Measurements from ENCODE around the gene GRP. TPM values are rescaled to one million over a fixed set of nuclear protein-coding genes. Genes with fewer than 3 reads are reported as not detected.

The GRP gene
- polyA plus RNA-seq, 3 donors, result not detected

- Histone ChIP-seq H3K36me3 (replicated peaks in 1 of 2; ENCODE audit: control insufficient read depth in 1 of 2, insufficient read depth in 2 of 2, low read length in 2 of 2) (no peaks in the 10 kb centered on the region), H3K9me3 (replicated peaks in 1 of 2; ENCODE audit: control insufficient read depth in 1 of 2, insufficient read depth in 1 of 2, low read length in 2 of 2) (peaks cover 3 to 63% of the 10 kb centered on the region in 2 donors), H3K27ac (ENCODE audit: low read depth in 1 of 2, low read length in 2 of 2) (no peak overlapping the region), H3K79me2 (ENCODE audit: insufficient read depth, low read length) (no peaks in the 10 kb centered on the region), H3K4me2 (replicated peaks; ENCODE audit: extremely low read depth, low read length, poor library complexity, severe bottlenecking) (no peak overlapping the region), H4K20me1 (ENCODE audit: insufficient read depth, low read length) (no peaks in the 10 kb centered on the region), H3K9ac (ENCODE audit: insufficient read depth, low read length, poor library complexity, severe bottlenecking) (no peak overlapping the region), H3K27me3 (ENCODE audit: control insufficient read depth in 2 of 2, insufficient read depth in 2 of 2, low read length in 2 of 2) (peaks cover 82 to 87% of the 10 kb centered on the region in 2 donors), H2AFZ (ENCODE audit: insufficient read depth, low read depth, low read length, poor library complexity, severe bottlenecking) (no peak overlapping the region), H3K4me1 (ENCODE audit: control insufficient read depth in 1 of 2, insufficient read depth in 2 of 2, low read length in 2 of 2) (no peaks in the 10 kb centered on the region), H3K4me3 (replicated peaks in 1 of 3; ENCODE audit: low read depth in 2 of 3, low read length in 3 of 3) (no peak overlapping the region)
- H3K36me3 Mint-ChIP-seq, result peaks cover 0 to 9% of the 10 kb centered on the region in 2 donors
- peaks cover 0 to 42% (median 31%) of the 10 kb centered on the region in 7 donors for H3K9me3 Mint-ChIP-seq
- H3K4me3 Mint-ChIP-seq, result peak overlapping the region in 1 of 2 donors; percentile 87
- TF ChIP-seq, protein P1, sequence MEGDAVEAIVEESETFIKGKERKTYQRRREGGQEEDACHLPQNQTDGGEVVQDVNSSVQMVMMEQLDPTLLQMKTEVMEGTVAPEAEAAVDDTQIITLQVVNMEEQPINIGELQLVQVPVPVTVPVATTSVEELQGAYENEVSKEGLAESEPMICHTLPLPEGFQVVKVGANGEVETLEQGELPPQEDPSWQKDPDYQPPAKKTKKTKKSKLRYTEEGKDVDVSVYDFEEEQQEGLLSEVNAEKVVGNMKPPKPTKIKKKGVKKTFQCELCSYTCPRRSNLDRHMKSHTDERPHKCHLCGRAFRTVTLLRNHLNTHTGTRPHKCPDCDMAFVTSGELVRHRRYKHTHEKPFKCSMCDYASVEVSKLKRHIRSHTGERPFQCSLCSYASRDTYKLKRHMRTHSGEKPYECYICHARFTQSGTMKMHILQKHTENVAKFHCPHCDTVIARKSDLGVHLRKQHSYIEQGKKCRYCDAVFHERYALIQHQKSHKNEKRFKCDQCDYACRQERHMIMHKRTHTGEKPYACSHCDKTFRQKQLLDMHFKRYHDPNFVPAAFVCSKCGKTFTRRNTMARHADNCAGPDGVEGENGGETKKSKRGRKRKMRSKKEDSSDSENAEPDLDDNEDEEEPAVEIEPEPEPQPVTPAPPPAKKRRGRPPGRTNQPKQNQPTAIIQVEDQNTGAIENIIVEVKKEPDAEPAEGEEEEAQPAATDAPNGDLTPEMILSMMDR (IDR thresholded peaks at IDR 0.05), result no peak
- no CpG with 5 or more reads among the region's 1 CpG for WGBS (ENCODE audit: insufficient coverage)
- intact Hi-C loops (cut with micrococcal nuclease), result no loop called here
- no peak overlapping the region for H3K27ac Mint-ChIP-seq
- peaks cover 25% of the 10 kb centered on the region for H3K4me1 Mint-ChIP-seq
- H3K27me3 Mint-ChIP-seq (ENCODE audit: low read depth in 3 of 3), result peaks cover 85 to 88% (median 87%) of the 10 kb centered on the region in 3 donors
- no peak for DNase-seq
Measured at GRCh38 chr18:59266459-59266858, 46.5 kb downstream of the GRP start.

GRCh38 chr18:59266886-59267502 is 47.0 kb downstream of the GRP start:
- Mint-ChIP-seq H3K27ac (no peak overlapping the region), H3K36me3 (peaks cover 0 to 9% of the 10 kb centered on the region in 2 donors), H3K27me3 (ENCODE audit: low read depth in 3 of 3) (peaks cover 90 to 94% (median 93%) of the 10 kb centered on the region in 3 donors), H3K4me1 (peaks cover 27% of the 10 kb centered on the region), H3K9me3 (peaks cover 0 to 42% (median 33%) of the 10 kb centered on the region in 7 donors), H3K4me3 (peak overlapping the region in 1 of 2 donors; percentile 87)
- peaks cover 87 to 93% of the 10 kb centered on the region in 2 donors for H3K27me3 ChIP-seq (ENCODE audit: control insufficient read depth in 2 of 2, insufficient read depth in 2 of 2, low read length in 2 of 2)
- intact Hi-C loops (cut with micrococcal nuclease), result no loop called here
- no peak for DNase-seq
- H3K4me3 ChIP-seq (replicated peaks in 1 of 3; ENCODE audit: low read depth in 2 of 3, low read length in 3 of 3), result no peak overlapping the region
- whole genome bisulfite sequencing (ENCODE audit: insufficient coverage), result 5% methylated on average over 4 of the region's 10 CpGs
- H3K9me3 ChIP-seq (replicated peaks in 1 of 2; ENCODE audit: control insufficient read depth in 1 of 2, insufficient read depth in 1 of 2, low read length in 2 of 2), result peaks cover 3 to 63% of the 10 kb centered on the region in 2 donors
- H3K36me3 ChIP-seq (replicated peaks in 1 of 2; ENCODE audit: control insufficient read depth in 1 of 2, insufficient read depth in 2 of 2, low read length in 2 of 2), result no peaks in the 10 kb centered on the region
- peaks cover 0 to 2% of the 10 kb centered on the region in 2 donors for H3K4me1 ChIP-seq (ENCODE audit: control insufficient read depth in 1 of 2, insufficient read depth in 2 of 2, low read length in 2 of 2)
- no peak overlapping the region for H3K4me2 ChIP-seq (replicated peaks; ENCODE audit: extremely low read depth, low read length, poor library complexity, severe bottlenecking)
- TF ChIP-seq, protein P1 (IDR thresholded peaks at IDR 0.05), result no peak
- no peak overlapping the region for H3K9ac ChIP-seq (ENCODE audit: insufficient read depth, low read length, poor library complexity, severe bottlenecking)
- no peak overlapping the region for H2AFZ ChIP-seq (ENCODE audit: insufficient read depth, low read depth, low read length, poor library complexity, severe bottlenecking)
- no peaks in the 10 kb centered on the region for H3K79me2 ChIP-seq (ENCODE audit: insufficient read depth, low read length)
- no peaks in the 10 kb centered on the region for H4K20me1 ChIP-seq (ENCODE audit: insufficient read depth, low read length)
- no peak overlapping the region for H3K27ac ChIP-seq (ENCODE audit: low read depth in 1 of 2, low read length in 2 of 2)

Measured in CD14-positive monocyte (primary cell).